K562 (cell line): Measurements from ENCODE around the gene CD244. TPM values are rescaled to one million over a fixed set of nuclear protein-coding genes. Genes with fewer than 3 reads are reported as not detected.
A peak's percentile ranks its signal among the peaks of the same experiment; 100 is the strongest.
"Not testable (repeated sequence)": the region's sequence is repeated elsewhere in the genome, so short reads cannot be mapped to it uniquely, and the experiment has no call there.

Experiments
- ATAC-seq: fragments of 200-7000 bp; cut with Tn5 transposase; 3 replicates; pipeline ENCODE4 v1.9.1; 2020; ENCODE audit warnings: moderate library complexity
- BruUV-seq: library from RNA; stranded (reverse); fragments of 400-500 nt; replicated peaks from 2 replicates; lab custom pipeline; 2021; lab: Mats Ljungman, UMichigan
- CTCF ChIA-PET: fragments of 300-600 bp; formaldehyde crosslinking; extraction: SDS; loops from one replicate; lab custom pipeline; 2021; ENCODE audit warnings: low intra/inter-chr PET ratio; lab: Yijun Ruan, JAX
- POLR2A ChIA-PET: fragments of 300-600, 350-650 bp; sonication (Branson Sonifier 250); formaldehyde crosslinking; extraction: SDS; loops from one replicate; lab custom pipeline; 2021; ENCODE audit warnings: antibody characterized with exemption, inconsistent platforms; lab: Yijun Ruan, JAX
- DNase-seq, 4 experiments: peaks; one replicate each; pipeline versions ENCODE4 v3.0.0 to v3.0.0-alpha.2; 2011 to 2018; ENCODE audit warnings: low spot score in 3 of 4, mixed read lengths in 3 of 4; ENCODE audit errors: extremely low read depth in 1 of 4
- FAIRE-seq: peaks from 2 replicates; lab custom pipeline; 2011; peaks lifted over from hg19 to GRCh38; lab: Jason Lieb, UNC
- H2AFZ ChIP-seq: 2 replicates; pipeline ENCODE4 v1.6.0; 2011; ENCODE audit warnings: low read depth, low read length, control low read depth, inconsistent platforms
- H3K27ac ChIP-seq: fragments of 200-600 bp; 3 replicates; pipeline ENCODE4 v1.8.0; 2011; ENCODE audit warnings: low read depth, mild to moderate bottlenecking, control low read depth, inconsistent platforms, low read length, moderate library complexity, mixed read lengths; ENCODE audit errors: extremely low read depth
- H3K27me3 ChIP-seq, 2 experiments: fragments of 300-600 bp in 1 of 2; 2 replicates in 1 of 2; 3 replicates in 1 of 2; pipeline versions ENCODE4 v1.6.0 to v1.8.0; 2011; ENCODE audit warnings: inconsistent platforms in 2 of 2, low read length in 2 of 2, mild to moderate bottlenecking in 1 of 2, mixed read lengths in 1 of 2, moderate library complexity in 1 of 2; ENCODE audit not compliant: control insufficient read depth in 2 of 2, insufficient read depth in 2 of 2
- H3K36me3 ChIP-seq: fragments of 300-600 bp; 3 replicates; pipeline ENCODE4 v1.8.0; 2011; ENCODE audit warnings: mild to moderate bottlenecking, low read length, inconsistent platforms; ENCODE audit not compliant: control insufficient read depth, insufficient read depth
- H3K4me1 ChIP-seq, 2 experiments: fragments of 200-600 bp in 1 of 2; replicated peaks in 1 of 2; 2 replicates in 1 of 2; 3 replicates in 1 of 2; pipeline versions ENCODE4 v1.5.1 to v1.8.0; 2011; ENCODE audit warnings: inconsistent platforms in 2 of 2, low read length in 2 of 2, mild to moderate bottlenecking in 1 of 2, mixed read lengths in 1 of 2, moderate library complexity in 1 of 2; ENCODE audit not compliant: control insufficient read depth in 2 of 2, insufficient read depth in 2 of 2
- H3K4me2 ChIP-seq: 2 replicates; pipeline ENCODE4 v1.6.1; 2011; ENCODE audit warnings: low read length, control low read depth, inconsistent platforms, mixed read lengths; ENCODE audit not compliant: insufficient read depth
- H3K4me3 ChIP-seq: fragments of 200-600 bp; sonication (generic), shearing (Covaris generic); 2 replicates; pipeline ENCODE4 v1.5.1; 2016; ENCODE audit warnings: control low read depth, inconsistent platforms
- H3K79me2 ChIP-seq: fragments of 200-600 bp; 3 replicates; pipeline ENCODE4 v1.8.0; 2011; ENCODE audit warnings: low read length, inconsistent platforms; ENCODE audit not compliant: control insufficient read depth, insufficient read depth
- H3K9ac ChIP-seq, 2 experiments: 2 replicates each; pipeline versions ENCODE4 v1.6.0 to v1.6.1; 2011; ENCODE audit warnings: low read depth in 2 of 2, low read length in 2 of 2, control low read depth in 1 of 2, inconsistent platforms in 1 of 2, mild to moderate bottlenecking in 1 of 2, mixed read lengths in 1 of 2; ENCODE audit not compliant: insufficient read depth in 1 of 2
- H3K9me1 ChIP-seq: one replicate; pipeline ENCODE4 v1.6.0; 2011; ENCODE audit warnings: inconsistent platforms, mild to moderate bottlenecking, low read length, moderate library complexity; ENCODE audit not compliant: control insufficient read depth, insufficient read depth
- H3K9me3 ChIP-seq: replicated peaks from 2 replicates; pipeline ENCODE4 v1.5.1; 2011; ENCODE audit warnings: low read depth, low read length, inconsistent platforms; ENCODE audit not compliant: control insufficient read depth, insufficient read depth
- H4K20me1 ChIP-seq: replicated peaks from 2 replicates; pipeline ENCODE4 v1.6.1; 2011; ENCODE audit warnings: low read length, inconsistent platforms, mixed read lengths; ENCODE audit not compliant: control insufficient read depth, insufficient read depth
- CHD2 ChIP-seq: IDR thresholded peaks from 2 replicates; pipeline ENCODE4 v1.6.1; 2011; ENCODE audit warnings: low read depth, low read length
- FOSL1 ChIP-seq: fragments of 200-800 bp; sonication (Bioruptor generic); conservative IDR thresholded peaks from 2 replicates; pipeline ENCODE4 v1.6.1; 2016; ENCODE audit warnings: missing genetic modification characterization, missing compliant biosample characterization
- PHB ChIP-seq: fragments of 250-450 bp; sonication (Bioruptor Pico); IDR thresholded peaks from 2 replicates; pipeline ENCODE4 v1.5.0; 2021
- WGBS: fragments of 100-300 bp; shearing (Covaris generic); methylation state at CpG from one replicate; pipeline ENCODE4 v1.1.6; 2016; ENCODE audit warnings: low coverage, mixed read lengths; ENCODE audit not compliant: insufficient coverage; ENCODE audit errors: missing lambda C conversion rate; 5-methylcytosine and 5-hydroxymethylcytosine counted together
- in situ Hi-C: fragments of 300-500 bp; cut with MboI; formaldehyde crosslinking; loops from 4 replicates; pipeline ENCODE4 v1.15.0; 2018; ENCODE audit warnings: inconsistent platforms, mixed read lengths
- intact Hi-C: fragments of 100-400 bp; cut with micrococcal nuclease; formaldehyde crosslinking; loops from 2 replicates; pipeline ENCODE4 v1.14.2; 2022
- polyA plus RNA-seq, 8 experiments: library from polyadenylated mRNA; depleted of rRNA in 4 of 8; stranded (reverse) in 5 of 8; unstranded in 3 of 8; fragments of >200 nt; fragmentation: Nextera tagmentation in 2 of 8; fragmentation: Illumina TruSeq in 1 of 8; extraction: Ambion mirVana in 2 of 8; extraction: Trizol in 1 of 8; gene quantifications; 2 replicates each; pipeline versions ENCODE4 v1.2.1 to v1.2.3, GENCODE V29; 2011 to 2014; ENCODE audit warnings: inconsistent platforms in 1 of 8, missing spikeins in 1 of 8
- total RNA-seq, 7 experiments: library from RNA; depleted of rRNA in 6 of 7; stranded (reverse); fragments of >200 nt in 6 of 7; fragmentation: Illumina TruSeq in 2 of 7; extraction: Trizol in 2 of 7; gene quantifications; 2 replicates each; pipeline versions ENCODE4 v1.2.1 to v1.2.3, GENCODE V29; 2011 to 2021; ENCODE audit warnings: low replicate concordance in 1 of 7

Gene CD244
- total and polyA plus RNA-seq, 9 of the 15 experiments (the other 6 are each of a cell fraction or from before 2014, with no cell fraction given) = not detected

DNA sequence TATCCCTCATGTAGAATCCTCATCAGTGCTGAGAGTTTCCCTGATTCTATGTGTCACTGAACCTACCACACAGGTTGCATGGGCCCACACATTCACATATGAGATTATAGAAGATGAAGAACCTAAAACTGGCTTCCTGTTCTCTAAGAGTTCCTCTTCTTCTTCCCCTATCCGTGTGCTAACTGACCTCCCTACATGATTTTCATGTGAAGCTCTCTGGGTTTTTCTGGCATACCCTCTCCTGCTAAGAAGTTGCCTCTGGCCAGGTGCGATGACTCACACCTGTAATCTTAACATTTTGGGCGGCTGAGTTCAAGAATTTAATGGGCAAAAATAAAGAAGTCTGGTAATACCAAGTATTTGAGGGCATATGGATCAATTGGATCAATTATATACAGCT, 5.5 kb upstream of the CD244 start:
- intact Hi-C loops (no loop called here), in situ Hi-C loops (no loop called here)
- Histone ChIP-seq H3K4me2 (no peak overlapping the region), H4K20me1 (no peaks in the 10 kb centered on the region), H3K36me3 (no peaks in the 10 kb centered on the region), H3K9ac (no peak overlapping the region), H3K9me1 (no peaks in the 10 kb centered on the region), H3K27me3 (peaks cover 2 to 7% of the 10 kb centered on the region in 2 experiments; a peak in 3 of 5 replicates), H2AFZ (no peak overlapping the region), H3K27ac (no peak overlapping the region), H3K4me3 (no peak overlapping the region), H3K9me3 (no peaks in the 10 kb centered on the region), H3K79me2 (no peaks in the 10 kb centered on the region), H3K4me1 (no peaks in the 10 kb centered on the region)
- CTCF ChIA-PET = no interaction called here
- ATAC-seq = no peak
- 3% methylated on average over 3 of the region's 3 CpGs for WGBS
- no peak for DNase-seq
- TF ChIP-seq PHB (CRISPR knock-in tag) (no peak), FOSL1 (tag) (peak; percentile 62; the same call in 1 of the 2 replicates)
- FAIRE-seq = no peak
- TSS peak; percentile 56 for BruUV-seq
- POLR2A ChIA-PET = no interaction called here

DNA sequence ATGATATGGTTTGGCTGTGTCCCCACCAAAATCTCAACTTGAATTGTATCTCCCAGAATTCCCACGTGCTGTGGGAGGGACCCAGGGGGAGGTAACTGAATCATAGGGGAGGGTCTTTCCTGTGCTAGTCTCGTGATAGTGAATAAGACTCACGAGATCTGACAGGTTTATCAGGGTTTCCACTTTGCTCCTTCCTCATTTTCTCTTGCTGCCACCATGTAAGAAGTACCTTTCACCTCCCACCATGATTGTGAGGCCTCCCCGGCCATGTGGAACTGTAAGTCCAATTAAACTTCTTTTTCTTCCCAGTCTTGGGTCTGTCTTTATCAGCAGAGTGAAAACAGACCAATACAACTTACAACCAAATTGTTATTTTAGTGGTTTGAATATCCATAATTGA, 5.0 kb upstream of the CD244 start:
- peaks cover 4 to 11% of the 10 kb centered on the region in 2 experiments; a peak in 4 of 5 replicates for H3K27me3 ChIP-seq
- H3K9ac ChIP-seq, H3K9me3 ChIP-seq, H4K20me1 ChIP-seq: not testable (repeated sequence)
- peak; percentile 47; the same call in 1 of the 2 replicates for TF ChIP-seq CHD2
- TF ChIP-seq, all 486 proteins: peak for 1; not testable (repeated sequence) for 485
- WGBS = 0% methylated on average over 4 of the region's 4 CpGs
- H3K36me3 ChIP-seq, H3K4me3 ChIP-seq, POLR2A ChIA-PET, ATAC-seq, intact Hi-C loops, in situ Hi-C loops, H3K27ac ChIP-seq, H3K9me1 ChIP-seq, CTCF ChIA-PET, BruUV-seq, H3K4me1 ChIP-seq, H2AFZ ChIP-seq, H3K79me2 ChIP-seq, FAIRE-seq, DNase-seq, H3K4me2 ChIP-seq: not testable (repeated sequence)
